GM03348 (cell line): ENCODE measurements around the gene TMEM129.

ENCODE experiments used
- DNase-seq: peaks from one replicate; pipeline ENCODE4 v3.0.0; 2012; ENCODE audit warnings: low spot score

TMEM129 gene

GRCh38 chr4:1721003-1721665, at the start of gene TMEM129, which contains the start of gene TACC3:
Gene TMEM129, minus strand, starts transcription at chr4:1721323. Its CDS starts 486 bp downstream, at chr4:1720837.
Gene TACC3, plus strand, starts transcription at chr4:1721521. Its CDS starts 1,901 bp downstream, at chr4:1723422.
- DNase-seq = peak; percentile 100

GRCh38 chr4:1770791-1771231, 49.7 kb upstream of the TMEM129 start:
- DNase-seq = no peak

GRCh38 chr4:1770245-1770644, 49.1 kb upstream of the TMEM129 start:
- DNase-seq = no peak

GRCh38 chr4:1769692-1770091, 48.6 kb upstream of the TMEM129 start:
- DNase-seq = no peak

GRCh38 chr4:1768367-1769034, 47.4 kb upstream of the TMEM129 start:
- no peak for DNase-seq

GRCh38 chr4:1767770-1768366, 46.7 kb upstream of the TMEM129 start:
- DNase-seq = peak; percentile 78

- DNase-seq = peak; percentile 60
Observed at GRCh38 chr4:1767061-1767769, 46.1 kb upstream of the TMEM129 start.

- DNase-seq = no peak
Observed at GRCh38 chr4:1766106-1767060, 45.3 kb upstream of the TMEM129 start.

- no peak for DNase-seq
Observed at GRCh38 chr4:1765409-1766072, 44.4 kb upstream of the TMEM129 start.

GRCh38 chr4:1764670-1765069, 43.5 kb upstream of the TMEM129 start:
- no peak for DNase-seq

GRCh38 chr4:1763550-1764080, 42.5 kb upstream of the TMEM129 start:
- DNase-seq = peak; percentile 88

- DNase-seq = no peak
Observed at GRCh38 chr4:1763070-1763549, 42.0 kb upstream of the TMEM129 start.

- no peak for DNase-seq
Observed at GRCh38 chr4:1762264-1763010, 41.3 kb upstream of the TMEM129 start.

- DNase-seq = no peak
Observed at GRCh38 chr4:1761130-1761689, 40.1 kb upstream of the TMEM129 start.

GRCh38 chr4:1760521-1761071, 39.5 kb upstream of the TMEM129 start:
- no peak for DNase-seq

- DNase-seq = no peak
Observed at GRCh38 chr4:1759818-1760223, 38.7 kb upstream of the TMEM129 start.

- no peak for DNase-seq
Observed at GRCh38 chr4:1759170-1759817, 38.2 kb upstream of the TMEM129 start.
